Measurements from ENCODE around the gene CMTM5.

CMTM5 gene

GRCh38 chr14:23364164-23365035 is 12.4 kb upstream of the CMTM5 start:
- no peak for DNase-seq
- H3K4me3 Mint-ChIP-seq: no peak overlapping the region
- H3K27ac Mint-ChIP-seq: no peak overlapping the region
- H3K36me3 Mint-ChIP-seq: no peaks in the 10 kb centered on the region
- peaks cover 42 to 69% of the 10 kb centered on the region in 2 donors for H3K27me3 Mint-ChIP-seq
- H3K4me1 Mint-ChIP-seq: peaks cover 0 to 1% of the 10 kb centered on the region in 2 donors
- H3K9me3 Mint-ChIP-seq: no peaks in the 10 kb centered on the region
- no peak for ATAC-seq (replicated peaks)

- Mint-ChIP-seq H3K4me1 (peaks cover 0 to 1% of the 10 kb centered on the region in 2 donors), H3K27me3 (peaks cover 35 to 62% of the 10 kb centered on the region in 2 donors), H3K27ac (no peak within 1 kb of the TSS), H3K9me3 (no peaks in the 10 kb centered on the region), H3K4me3 (no peak within 1 kb of the TSS), H3K36me3 (no peaks in the 10 kb centered on the region)
- DNase-seq (no peak), ATAC-seq (replicated peaks) (no peak)
Observed at GRCh38 chr14:23365036-23365731, 11.7 kb upstream of the CMTM5 start, which contains the start of gene EFS. TSS of gene EFS (minus strand) at chr14:23365172. CDS start at chr14:23365025, 147 bp downstream.

DNA sequence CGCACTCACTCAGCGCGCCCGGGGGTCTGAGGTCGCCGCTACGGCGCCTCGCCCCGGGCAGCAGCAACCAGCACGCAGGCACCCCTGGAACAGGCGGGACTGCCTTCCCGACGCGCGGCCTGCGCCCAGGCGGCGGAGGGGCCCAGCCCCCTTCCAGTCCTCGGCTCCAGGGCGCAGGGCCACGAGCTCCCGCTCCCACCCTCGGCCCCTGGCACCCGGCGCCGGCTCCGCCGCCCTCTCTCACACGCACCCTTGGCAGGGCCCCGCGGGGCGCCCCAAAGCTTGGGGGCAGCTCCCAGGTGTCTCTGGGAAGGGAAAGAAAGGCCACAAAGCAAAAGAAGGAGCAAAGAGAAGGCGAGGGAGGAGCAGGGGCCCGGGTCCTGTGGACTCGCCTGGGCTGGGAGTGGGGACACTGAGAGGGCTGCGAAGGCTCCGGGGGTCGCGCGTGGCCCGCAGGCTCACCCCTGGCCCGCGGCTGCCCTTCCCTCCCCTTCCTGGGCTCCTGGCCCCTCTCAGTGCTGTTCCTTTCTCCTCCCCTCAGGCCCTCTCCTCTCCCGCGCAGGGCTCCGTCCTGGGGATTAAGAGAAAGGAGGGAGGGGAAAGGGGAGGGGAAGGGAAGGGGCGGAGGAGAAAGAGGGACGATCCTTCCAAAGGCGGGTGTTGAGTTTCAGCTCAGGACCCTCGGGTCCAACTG is 11.0 kb upstream of the CMTM5 start:
- H3K9me3 Mint-ChIP-seq: no peaks in the 10 kb centered on the region
- H3K4me1 Mint-ChIP-seq: peaks cover 0 to 1% of the 10 kb centered on the region in 2 donors
- ATAC-seq (replicated peaks) (no peak), DNase-seq (no peak)
- no peaks in the 10 kb centered on the region for H3K36me3 Mint-ChIP-seq
- no peak overlapping the region for H3K4me3 Mint-ChIP-seq
- no peak overlapping the region for H3K27ac Mint-ChIP-seq
- H3K27me3 Mint-ChIP-seq: peaks cover 33 to 64% of the 10 kb centered on the region in 2 donors

DNA sequence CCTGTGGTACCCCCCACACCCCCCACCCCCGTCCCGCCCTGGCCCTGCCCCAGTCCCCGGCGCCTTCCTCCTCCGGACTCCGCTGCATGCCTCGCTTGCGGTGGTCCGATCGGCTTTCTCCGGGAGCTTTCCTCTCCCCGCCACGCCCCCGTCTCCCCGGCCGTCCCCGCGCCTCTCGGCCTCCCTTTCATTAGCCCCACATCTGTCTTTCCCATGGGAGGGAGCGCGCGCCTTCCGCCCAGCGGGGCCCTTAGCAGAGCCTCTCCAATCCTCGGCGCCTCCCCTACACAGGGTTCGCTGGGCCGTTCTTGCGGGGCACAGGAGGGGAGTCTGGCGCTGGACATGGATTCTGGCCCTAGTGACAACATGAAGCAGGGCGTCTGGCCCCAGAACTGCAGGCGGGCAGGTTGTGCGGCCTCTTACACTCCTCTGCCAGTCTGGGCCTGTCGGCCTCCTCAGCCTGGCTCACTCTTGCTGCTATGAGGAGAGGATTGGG is 10.4 kb upstream of the CMTM5 start:
- H3K36me3 Mint-ChIP-seq: no peaks in the 10 kb centered on the region
- no peak overlapping the region for H3K27ac Mint-ChIP-seq
- ATAC-seq (replicated peaks) (no peak), DNase-seq (no peak)
- H3K27me3 Mint-ChIP-seq: peaks cover 36 to 70% of the 10 kb centered on the region in 2 donors
- H3K4me3 Mint-ChIP-seq: no peak overlapping the region
- H3K9me3 Mint-ChIP-seq: no peaks in the 10 kb centered on the region
- H3K4me1 Mint-ChIP-seq: peaks cover 0 to 1% of the 10 kb centered on the region in 2 donors

DNA sequence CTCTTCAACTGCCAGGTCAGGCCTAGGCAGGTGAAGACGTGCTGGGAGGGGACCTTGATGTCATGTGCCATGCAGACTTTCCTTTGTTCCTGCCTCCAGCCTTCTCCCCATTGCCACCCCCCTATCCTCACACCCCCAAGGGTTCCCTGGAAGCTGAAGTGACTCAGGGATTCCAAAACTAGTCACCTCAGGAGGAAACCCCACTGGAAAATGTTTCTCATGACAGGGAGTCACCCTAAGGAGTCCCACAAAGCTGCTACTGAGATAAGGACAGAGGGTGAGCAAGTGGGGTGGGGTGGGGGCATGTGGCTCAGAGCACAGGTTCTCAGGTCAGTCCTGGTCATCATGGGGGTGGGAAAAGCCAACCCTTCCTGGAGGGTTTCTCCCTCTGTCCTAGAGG is 6.6 kb upstream of the CMTM5 start:
- no peak overlapping the region for H3K4me3 Mint-ChIP-seq
- H3K27me3 Mint-ChIP-seq: peaks cover 27 to 41% of the 10 kb centered on the region in 2 donors
- peaks cover 0 to 3% of the 10 kb centered on the region in 2 donors for H3K4me1 Mint-ChIP-seq
- H3K27ac Mint-ChIP-seq: no peak overlapping the region
- H3K36me3 Mint-ChIP-seq: no peaks in the 10 kb centered on the region
- ATAC-seq (replicated peaks): no peak
- H3K9me3 Mint-ChIP-seq: no peaks in the 10 kb centered on the region
- DNase-seq: no peak

GRCh38 chr14:23371865-23372264 is 5.0 kb upstream of the CMTM5 start:
- Mint-ChIP-seq H3K27me3 (peaks cover 21 to 34% of the 10 kb centered on the region in 2 donors), H3K4me1 (peaks cover 0 to 2% of the 10 kb centered on the region in 2 donors), H3K9me3 (no peaks in the 10 kb centered on the region), H3K36me3 (no peaks in the 10 kb centered on the region), H3K27ac (no peak overlapping the region), H3K4me3 (no peak overlapping the region)
- ATAC-seq (replicated peaks) (no peak), DNase-seq (no peak)

GRCh38 chr14:23372509-23372908 is 4.3 kb upstream of the CMTM5 start, which contains the start of gene IL25:
TSS of gene IL25 (plus strand) at chr14:23372809.
- Mint-ChIP-seq H3K4me3 (no peak within 1 kb of the TSS), H3K27me3 (peaks cover 19 to 32% of the 10 kb centered on the region in 2 donors), H3K36me3 (no peaks in the 10 kb centered on the region), H3K9me3 (no peaks in the 10 kb centered on the region), H3K4me1 (peaks cover 0 to 4% of the 10 kb centered on the region in 2 donors), H3K27ac (no peak within 1 kb of the TSS)
- ATAC-seq (replicated peaks) (no peak), DNase-seq (no peak)

- peaks cover 16 to 29% of the 10 kb centered on the region in 2 donors for H3K27me3 Mint-ChIP-seq
- no peak for DNase-seq
- H3K4me3 Mint-ChIP-seq: no peak overlapping the region
- H3K36me3 Mint-ChIP-seq: no peaks in the 10 kb centered on the region
- no peaks in the 10 kb centered on the region for H3K9me3 Mint-ChIP-seq
- ATAC-seq (replicated peaks): no peak
- H3K4me1 Mint-ChIP-seq: peaks cover 0 to 4% of the 10 kb centered on the region in 2 donors
- no peak overlapping the region for H3K27ac Mint-ChIP-seq
Observed at GRCh38 chr14:23373041-23373440, 3.8 kb upstream of the CMTM5 start.

DNA sequence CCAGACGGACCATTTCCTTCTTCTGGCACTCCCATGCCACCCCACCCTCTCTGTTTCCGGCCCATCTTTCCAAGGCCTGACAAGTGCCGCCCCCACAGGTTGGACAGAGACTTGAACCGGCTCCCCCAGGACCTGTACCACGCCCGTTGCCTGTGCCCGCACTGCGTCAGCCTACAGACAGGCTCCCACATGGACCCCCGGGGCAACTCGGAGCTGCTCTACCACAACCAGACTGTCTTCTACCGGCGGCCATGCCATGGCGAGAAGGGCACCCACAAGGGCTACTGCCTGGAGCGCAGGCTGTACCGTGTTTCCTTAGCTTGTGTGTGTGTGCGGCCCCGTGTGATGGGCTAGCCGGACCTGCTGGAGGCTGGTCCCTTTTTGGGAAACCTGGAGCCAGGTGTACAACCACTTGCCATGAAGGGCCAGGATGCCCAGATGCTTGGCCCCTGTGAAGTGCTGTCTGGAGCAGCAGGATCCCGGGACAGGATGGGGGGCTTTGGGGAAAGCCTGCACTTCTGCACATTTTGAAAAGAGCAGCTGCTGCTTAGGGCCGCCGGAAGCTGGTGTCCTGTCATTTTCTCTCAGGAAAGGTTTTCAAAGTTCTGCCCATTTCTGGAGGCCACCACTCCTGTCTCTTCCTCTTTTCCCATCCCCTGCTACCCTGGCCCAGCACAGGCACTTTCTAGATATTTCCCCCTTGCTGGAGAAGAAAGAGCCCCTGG is 1.2 kb upstream of the CMTM5 start:
- H3K27me3 Mint-ChIP-seq: peaks cover 18 to 32% of the 10 kb centered on the region in 2 donors
- H3K36me3 Mint-ChIP-seq: no peaks in the 10 kb centered on the region
- DNase-seq: no peak
- no peaks in the 10 kb centered on the region for H3K9me3 Mint-ChIP-seq
- H3K4me1 Mint-ChIP-seq: peaks cover 0 to 4% of the 10 kb centered on the region in 2 donors
- H3K27ac Mint-ChIP-seq: peak overlapping the region; percentile 33
- no peak overlapping the region for H3K4me3 Mint-ChIP-seq
- no peak for ATAC-seq (replicated peaks)

DNA sequence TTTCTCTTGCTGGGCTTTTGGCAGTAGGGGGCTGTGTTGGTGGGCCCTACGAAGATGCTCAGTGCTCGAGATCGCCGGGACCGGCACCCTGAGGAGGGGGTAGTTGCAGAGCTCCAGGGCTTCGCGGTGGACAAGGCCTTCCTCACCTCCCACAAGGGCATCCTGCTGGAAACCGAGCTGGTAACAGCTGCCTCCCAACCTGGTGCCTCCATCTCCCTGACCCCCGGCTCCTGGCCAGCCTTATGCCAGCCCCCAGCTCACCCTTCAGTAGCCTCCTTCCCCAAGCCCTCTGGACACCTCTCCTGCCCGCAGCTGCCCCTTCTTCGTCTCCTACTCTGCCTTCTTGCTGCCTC is 328 bp downstream of the CMTM5 start:
- H3K9me3 Mint-ChIP-seq: no peaks in the 10 kb centered on the region
- no peaks in the 10 kb centered on the region for H3K36me3 Mint-ChIP-seq
- H3K27me3 Mint-ChIP-seq: peaks cover 17 to 31% of the 10 kb centered on the region in 2 donors
- peaks cover 2 to 5% of the 10 kb centered on the region in 2 donors for H3K4me1 Mint-ChIP-seq
- ATAC-seq (replicated peaks) (no peak), DNase-seq (no peak)
- H3K4me3 Mint-ChIP-seq: no peak overlapping the region
- H3K27ac Mint-ChIP-seq: no peak overlapping the region

DNA sequence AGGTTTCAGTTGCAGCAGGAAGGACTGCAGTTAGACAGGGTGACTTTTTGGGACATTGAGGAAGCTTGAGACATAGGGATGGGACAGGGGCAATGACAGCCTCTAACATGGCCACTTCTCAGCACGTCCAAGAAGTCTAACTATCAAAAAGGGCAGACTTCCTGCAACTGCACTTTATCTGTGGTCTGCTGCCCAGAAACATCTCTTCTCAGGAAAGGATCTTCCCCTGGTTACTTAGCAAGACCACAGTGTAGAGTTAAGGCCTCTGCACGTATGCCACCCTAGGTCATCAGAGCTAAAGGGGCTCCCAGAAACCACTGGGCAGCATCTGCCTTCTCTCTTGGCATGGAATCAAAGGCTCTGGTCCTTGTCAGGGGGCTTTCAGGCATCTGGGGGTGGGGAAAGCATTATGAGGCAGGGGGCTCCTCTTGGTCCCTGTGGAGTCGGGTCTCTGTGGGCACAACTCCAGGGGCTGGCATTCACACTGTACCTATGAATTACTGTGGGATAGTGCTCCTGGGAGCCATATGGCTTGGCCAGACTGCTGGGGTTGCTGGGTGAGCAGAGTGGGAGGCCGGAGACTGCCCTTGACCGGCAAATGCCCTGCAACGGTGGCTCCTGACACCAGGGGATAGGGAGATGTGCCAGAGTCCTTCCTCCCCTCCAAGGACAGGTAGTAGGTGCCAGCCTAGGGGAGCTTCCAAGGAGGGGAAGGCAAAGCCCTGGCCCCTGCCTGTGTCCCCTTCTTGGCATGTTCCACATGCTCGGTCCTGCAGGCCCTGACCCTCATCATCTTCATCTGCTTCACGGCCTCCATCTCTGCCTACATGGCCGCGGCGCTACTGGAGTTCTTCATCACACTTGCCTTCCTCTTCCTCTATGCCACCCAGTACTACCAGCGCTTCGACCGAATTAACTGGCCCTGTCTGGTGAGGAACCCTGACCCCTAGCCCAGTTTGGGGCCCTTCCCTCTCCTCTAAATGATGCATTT is 1.0 kb downstream of the CMTM5 start:
- no peaks in the 10 kb centered on the region for H3K36me3 Mint-ChIP-seq
- no peak overlapping the region for H3K27ac Mint-ChIP-seq
- DNase-seq (no peak), ATAC-seq (replicated peaks) (no peak)
- H3K4me1 Mint-ChIP-seq: peaks cover 2 to 5% of the 10 kb centered on the region in 2 donors
- H3K9me3 Mint-ChIP-seq: no peaks in the 10 kb centered on the region
- H3K4me3 Mint-ChIP-seq: no peak overlapping the region
- H3K27me3 Mint-ChIP-seq: peaks cover 24 to 37% of the 10 kb centered on the region in 2 donors

- Mint-ChIP-seq H3K27me3 (peaks cover 24 to 39% of the 10 kb centered on the region in 2 donors), H3K9me3 (no peaks in the 10 kb centered on the region), H3K27ac (no peak overlapping the region), H3K36me3 (no peaks in the 10 kb centered on the region), H3K4me1 (peaks cover 2 to 5% of the 10 kb centered on the region in 2 donors), H3K4me3 (no peak overlapping the region)
- DNase-seq (no peak), ATAC-seq (replicated peaks) (no peak)
Observed at GRCh38 chr14:23378612-23379220, 1.9 kb downstream of the CMTM5 start.

All from stimulated activated naive B cell treated with anti-CD40 and anti-IgM and Interleukin-4, amounts not matched to agents 10 μg/mL and 1 μg/mL and 100 μg/mL, for 72 hours (primary cell).